GM19397 (cell line): ENCODE data around the gene RASSF8.

Source experiments
- ATAC-seq: cut with Tn5 transposase; IDR thresholded peaks from one replicate; pipeline ENCODE4 v1.9.1; 2021; ENCODE audit warnings: mild to moderate bottlenecking, moderate library complexity; ENCODE audit not compliant: unreplicated experiment

RASSF8 gene

DNA sequence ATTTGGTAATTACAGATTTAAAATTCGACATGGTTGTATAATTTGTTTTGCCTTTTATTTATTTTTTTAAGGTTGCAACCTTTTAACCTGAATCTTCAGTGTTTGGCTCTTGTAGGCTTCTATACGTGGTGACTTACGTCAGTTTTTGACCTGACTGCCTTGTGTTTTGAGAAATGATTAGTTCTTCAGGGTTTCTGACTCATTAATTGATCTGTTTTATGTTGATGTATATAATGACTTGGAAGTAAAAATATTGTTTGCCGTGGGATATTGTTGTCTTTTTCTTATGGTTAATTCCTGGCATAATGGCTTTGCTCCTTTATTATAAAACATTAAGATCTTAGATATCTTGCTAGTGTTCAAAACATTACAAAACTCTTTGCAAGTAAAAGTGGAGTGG, 2.5 kb downstream of the RASSF8 start:
- no peak for ATAC-seq

DNA sequence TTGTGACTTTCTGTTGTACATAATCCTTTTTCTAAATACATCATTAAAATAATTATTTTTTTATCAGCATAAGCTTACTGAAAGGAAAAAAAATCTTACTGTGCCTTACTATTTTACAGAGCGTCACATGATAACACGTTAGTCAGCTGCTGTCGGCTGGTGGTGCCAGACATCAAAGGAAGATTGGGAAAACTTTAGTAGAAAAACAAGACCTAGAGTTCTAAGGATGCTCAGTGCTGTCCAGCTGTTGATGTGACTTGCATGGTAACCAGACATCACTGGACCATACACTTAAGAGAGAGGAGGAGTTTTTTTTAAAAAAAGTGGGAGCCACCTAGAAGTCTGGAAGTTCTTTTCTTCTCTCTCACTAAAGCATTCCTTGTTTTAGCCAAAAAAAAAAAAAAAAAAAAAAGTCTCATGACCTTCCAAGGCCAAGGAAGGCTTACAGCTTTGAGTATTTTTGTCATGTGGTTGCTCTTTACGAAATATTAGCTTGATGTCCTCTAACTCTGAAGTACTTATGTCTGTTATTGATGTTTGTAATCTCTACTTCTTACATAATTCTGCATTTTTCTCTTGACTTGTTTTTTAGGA, 4.5 kb downstream of the RASSF8 start:
- ATAC-seq, result no peak

DNA sequence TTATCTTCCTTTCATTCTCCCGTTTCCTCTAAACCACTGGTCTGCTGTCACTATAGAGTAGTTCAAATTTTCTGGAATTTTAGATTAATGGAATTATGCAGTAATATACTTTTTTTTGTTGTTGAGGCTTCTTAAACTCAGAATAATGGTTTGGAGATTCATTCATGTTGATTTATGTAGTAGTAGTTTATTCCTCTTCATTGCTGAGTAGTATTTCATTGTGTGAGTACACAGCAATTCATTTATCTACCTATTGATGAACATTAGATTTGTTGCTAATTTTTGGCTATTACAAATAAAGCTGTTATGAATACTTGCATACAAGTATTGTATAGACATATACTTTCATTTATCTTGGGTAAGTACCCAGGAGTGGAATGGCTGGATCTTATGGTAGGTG, 7.2 kb downstream of the RASSF8 start:
- no peak for ATAC-seq

DNA sequence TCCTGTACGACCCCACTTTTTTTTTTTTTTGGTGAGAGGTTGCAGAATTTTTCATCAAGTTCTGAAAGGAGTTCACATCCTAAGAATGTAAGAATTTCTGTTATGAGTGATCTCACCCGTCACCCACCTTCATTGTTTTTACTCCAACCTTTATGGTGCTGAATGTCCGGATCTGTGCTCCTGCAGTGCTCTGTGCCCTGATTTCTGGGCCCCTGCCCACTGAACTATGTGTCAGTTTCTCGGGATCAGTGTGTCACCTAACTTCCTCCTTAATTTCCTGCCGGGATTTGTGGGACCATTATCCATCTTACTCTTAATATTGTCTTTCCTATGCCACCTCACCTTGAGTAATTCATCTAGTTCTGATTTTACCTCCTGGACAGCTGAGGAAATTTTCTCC, 11.6 kb downstream of the RASSF8 start:
- ATAC-seq, result no peak

DNA sequence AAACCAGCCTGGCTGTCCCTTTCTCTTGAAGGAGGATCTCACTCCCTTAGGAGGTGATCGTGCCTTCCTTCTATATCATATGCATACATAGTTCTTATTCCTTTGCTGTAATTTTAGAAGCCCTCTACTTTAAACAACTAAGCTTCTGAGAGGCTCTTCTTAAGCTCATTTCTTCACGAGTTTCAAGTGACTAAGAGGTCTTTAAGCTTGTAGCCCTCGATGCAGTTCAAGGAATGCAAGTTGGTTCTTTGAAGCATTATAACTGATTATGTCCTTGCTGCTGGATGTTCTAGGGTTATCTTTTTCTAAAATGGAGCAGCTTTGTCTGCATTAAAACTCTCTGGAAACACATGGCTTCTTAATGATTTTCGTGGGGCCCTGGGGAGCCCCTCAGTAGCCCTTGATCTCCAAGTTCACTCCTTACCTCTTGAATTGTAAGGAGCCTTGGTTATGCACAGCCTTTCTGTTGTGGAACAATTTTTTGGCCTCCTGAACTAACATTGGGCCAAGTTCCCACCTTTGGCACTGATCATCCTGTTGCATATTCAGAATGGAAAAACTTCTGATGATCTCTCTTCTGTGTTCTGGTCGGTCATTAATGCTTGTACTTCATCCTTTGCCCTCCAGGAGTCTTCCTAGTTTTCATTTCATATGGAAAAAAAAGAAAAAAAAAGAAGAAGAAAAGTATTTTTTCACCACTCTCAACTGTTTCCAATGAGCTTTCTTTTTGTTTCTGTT, 12.6 kb downstream of the RASSF8 start:
- no peak for ATAC-seq

DNA sequence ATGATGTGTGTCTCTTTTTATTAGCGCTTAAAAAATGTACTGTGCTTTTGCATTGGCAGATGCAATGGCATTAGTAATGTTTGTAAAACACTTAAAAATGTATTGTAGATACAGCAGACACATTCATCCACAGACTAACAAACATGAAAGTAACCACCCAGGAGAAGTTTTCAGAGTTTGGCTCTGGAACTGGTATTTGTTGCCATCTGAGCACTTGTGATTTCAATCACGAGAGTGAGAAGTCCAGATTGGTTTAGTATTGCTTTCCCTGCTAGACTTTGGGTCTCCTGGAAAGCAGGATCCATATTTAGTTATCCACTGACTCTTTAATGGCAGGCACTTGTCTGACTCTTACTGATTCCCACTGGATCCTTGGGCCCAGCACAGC, 13.2 kb downstream of the RASSF8 start:
- ATAC-seq, result no peak

DNA sequence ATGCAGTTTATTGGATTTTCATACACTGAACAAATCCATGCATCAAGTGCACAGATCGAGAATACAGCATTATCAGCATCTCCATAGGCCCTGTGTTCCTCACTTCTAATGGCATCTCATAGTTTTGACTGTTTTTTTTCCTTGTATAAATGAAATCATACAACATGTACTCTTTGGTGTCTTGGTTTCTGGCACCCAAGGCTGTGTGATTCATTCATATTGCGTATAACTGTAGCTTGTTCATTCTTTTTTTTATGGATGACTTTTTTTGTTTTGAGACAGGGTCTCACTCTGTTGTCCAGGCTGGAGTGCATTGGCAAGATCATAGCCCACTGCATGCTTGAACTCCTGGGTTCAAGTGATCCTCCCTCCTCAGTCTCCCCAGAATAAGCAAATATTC, 14.3 kb downstream of the RASSF8 start:
- ATAC-seq, result no peak

DNA sequence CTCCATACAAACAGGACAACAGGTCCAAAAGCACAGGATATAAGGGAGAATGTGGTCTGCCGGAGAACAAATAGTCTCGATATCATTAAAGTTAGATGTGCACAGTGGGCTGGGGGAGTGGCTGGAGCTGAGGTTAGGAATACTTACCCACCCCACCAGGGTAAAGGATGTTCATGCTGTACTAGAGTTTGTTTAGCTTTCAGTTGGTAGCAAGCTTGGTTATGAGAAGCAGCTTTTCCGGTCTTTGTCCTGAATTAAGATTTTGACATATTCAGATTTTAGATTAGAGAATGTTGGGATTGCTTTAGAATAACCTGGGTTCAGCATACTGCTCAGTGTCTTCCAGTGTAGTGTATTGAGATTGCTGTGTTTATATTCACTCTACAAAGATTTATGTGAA, 16.7 kb downstream of the RASSF8 start:
- no peak for ATAC-seq

DNA sequence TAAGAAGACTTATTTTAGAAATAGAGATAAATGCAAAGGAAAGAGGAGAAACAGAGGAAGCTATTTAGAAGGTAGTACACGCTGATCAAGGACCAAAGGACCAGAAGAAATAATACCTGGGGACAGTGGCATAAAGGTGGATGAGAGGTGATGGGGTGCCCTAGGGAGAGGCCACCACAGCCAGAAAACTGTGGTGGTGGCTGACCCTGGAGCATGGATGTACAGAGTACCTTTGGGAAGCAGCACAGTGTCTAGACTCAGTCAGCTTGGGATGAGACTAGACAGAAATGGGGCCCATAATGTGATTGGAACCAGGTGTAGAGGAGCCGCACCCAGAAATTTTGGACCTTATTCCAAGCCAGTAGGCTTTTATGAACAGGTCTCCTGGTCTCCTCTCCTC, 17.2 kb downstream of the RASSF8 start:
- ATAC-seq, result no peak

DNA sequence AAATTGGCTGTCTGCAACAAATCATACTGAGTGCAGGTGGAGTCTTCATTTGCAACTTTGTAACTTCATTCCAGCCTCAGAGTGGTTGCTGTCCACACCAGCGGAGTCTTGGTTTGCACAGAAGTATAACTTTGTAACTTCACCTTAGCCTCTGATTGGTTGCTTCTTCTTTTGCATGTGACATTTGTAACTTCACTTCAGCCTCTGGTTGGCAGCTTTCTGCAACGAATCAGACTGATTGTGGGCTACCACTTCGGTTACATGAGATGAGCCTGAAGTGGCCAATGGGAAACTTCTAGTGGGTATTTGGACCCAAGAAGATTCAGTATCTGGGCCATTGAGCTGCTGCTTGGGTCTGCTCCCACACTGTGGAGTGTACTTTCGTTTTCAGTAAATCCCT, 17.8 kb downstream of the RASSF8 start:
- no peak for ATAC-seq

DNA sequence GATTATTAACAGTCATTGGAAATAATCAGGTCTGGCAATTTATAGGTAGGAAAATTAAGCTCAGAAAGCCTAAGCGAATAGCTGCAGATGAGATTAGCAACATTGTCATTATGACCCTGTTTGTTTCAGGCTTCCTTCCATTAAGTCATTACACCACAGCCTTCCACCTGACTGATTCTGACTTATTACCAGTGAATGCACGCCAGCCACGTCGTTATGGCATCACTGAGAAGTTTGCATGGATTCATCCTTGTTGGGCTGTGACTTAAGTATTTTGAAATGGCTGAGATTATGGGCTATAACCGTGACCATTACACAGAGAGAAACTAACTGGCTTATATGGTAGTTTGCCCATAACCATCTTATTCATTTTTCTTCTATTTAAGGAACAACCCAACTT, 18.6 kb downstream of the RASSF8 start:
- ATAC-seq, result no peak

DNA sequence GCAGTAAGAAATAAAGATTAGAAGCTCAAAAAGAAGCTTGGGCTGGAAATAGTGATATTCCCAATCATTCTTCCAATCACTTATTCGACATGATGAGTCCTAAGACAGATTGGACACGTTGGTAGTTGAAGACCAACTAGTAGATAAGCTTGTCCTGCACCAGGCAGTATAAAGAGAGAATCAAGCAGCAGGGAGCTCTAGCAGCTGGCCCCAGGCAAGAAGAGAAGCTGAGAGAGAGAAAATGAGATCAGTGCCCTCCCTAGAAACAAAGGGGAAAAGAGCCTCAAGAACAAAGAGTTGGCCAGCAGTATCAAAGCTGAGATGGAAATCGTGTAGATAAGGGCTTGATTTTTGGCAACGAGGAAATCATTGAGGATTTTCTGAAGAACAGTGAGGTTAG, 20.6 kb downstream of the RASSF8 start:
- ATAC-seq, result no peak

DNA sequence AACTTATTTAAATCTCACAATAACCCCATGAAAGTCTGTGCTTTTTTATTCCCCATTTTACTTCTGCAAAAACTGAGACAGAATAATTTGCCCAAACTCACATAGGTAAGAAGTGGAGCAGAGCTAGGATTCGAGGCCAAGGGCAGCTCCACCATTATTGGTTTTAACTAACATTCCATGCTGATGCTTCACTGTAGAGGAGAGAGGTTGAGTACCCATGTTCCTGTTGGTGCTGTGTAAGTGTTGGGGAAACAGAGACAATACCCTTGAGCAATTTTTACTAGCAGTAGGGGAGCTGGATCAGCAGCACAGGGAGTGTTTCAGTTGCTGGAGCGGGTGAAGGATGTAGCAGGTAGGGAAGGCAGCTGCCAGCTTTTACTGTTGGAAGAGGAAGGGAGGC, 21.1 kb downstream of the RASSF8 start:
- no peak for ATAC-seq

DNA sequence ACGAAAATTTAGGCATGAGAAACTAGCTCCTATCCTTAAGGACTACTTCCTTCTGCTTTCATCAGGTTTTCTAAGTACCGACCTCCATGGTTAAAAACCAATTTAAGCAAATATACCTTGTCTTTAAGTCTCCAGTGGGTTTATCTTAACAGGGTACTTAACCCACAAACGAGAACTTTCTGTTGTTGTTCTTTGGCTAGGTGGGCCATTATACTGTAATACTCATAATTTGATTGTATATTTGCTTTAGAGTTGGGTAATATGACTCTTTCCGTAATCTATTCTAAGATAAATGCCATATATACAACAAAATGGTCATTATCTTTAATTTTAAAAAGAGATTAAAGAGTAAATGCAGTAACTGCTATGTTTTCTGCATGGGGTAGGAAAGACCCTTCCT, 21.6 kb downstream of the RASSF8 start:
- no peak for ATAC-seq

DNA sequence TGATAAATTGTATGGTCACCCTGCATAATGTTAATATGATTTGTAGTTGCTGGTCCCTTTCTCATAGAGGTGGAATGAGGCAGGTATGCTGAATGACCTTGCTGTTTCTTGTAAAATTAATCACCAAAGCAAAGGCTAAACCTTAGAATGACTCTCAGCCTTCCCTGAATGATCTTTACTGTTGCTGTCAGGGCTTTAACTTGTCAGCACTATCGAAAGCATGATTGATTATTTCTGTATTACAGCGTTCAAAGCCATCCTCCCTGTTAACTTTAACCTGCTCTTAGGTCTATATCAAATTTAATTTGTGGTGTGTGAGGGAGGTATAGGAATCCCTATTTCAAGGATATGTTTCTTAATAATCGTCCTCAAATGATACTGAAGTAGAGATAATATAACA, 23.1 kb downstream of the RASSF8 start:
- no peak for ATAC-seq

DNA sequence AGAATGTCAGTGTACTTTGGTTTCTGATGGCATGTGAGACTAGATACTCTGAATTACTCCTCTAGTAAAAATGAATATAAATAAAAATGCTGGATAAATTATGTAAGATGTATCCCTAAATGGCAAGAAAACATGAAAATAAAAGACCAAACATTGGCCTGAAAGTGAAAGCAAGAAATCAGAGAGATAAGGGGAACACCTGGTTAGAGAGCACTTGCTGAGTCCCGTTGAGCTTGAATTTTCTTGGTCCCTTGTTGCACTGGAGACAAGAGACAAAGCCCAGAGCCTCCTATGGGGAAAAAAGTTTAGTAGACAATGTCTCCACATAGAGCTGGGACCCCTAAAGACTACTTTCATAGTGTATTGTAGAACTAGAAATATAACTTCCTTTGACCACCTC, 23.9 kb downstream of the RASSF8 start:
- no peak for ATAC-seq

DNA sequence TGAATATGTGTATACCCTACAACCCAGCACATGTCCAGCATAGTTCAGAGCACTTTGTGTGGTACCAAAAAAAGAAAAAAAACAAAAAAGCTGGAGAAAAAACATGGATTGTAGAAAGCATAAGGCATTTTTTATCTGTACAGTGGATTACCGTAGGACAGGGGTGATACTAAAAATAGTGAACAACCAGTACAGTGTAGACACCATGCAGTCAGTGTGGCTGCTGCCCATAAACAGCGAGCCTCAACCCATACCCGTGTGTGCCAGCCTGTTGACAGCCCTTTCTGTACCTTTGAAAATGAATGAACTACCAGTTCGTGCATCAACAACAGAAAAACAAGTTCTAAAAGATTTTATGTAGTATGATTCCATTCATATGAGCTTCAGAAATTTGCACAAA, 25.1 kb downstream of the RASSF8 start:
- no peak for ATAC-seq

DNA sequence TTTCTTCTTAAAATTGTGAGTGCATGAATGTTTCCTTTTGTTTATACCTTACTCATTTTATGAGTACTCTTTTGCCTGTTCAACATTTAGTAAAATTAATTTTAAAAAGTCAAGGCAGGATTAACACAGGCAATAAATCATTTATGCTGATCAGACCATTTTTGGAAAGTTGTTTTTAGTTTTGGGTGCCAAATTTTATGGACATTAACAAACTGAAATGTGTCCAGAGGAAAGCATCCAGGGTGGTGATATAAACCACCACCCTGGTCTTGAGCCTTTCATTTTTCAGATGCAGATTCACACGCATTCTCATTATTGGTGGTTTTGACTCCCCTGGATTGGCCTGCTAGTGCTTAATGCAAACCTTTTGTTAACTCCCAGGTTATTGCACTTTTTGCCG, 26.3 kb downstream of the RASSF8 start:
- no peak for ATAC-seq

DNA sequence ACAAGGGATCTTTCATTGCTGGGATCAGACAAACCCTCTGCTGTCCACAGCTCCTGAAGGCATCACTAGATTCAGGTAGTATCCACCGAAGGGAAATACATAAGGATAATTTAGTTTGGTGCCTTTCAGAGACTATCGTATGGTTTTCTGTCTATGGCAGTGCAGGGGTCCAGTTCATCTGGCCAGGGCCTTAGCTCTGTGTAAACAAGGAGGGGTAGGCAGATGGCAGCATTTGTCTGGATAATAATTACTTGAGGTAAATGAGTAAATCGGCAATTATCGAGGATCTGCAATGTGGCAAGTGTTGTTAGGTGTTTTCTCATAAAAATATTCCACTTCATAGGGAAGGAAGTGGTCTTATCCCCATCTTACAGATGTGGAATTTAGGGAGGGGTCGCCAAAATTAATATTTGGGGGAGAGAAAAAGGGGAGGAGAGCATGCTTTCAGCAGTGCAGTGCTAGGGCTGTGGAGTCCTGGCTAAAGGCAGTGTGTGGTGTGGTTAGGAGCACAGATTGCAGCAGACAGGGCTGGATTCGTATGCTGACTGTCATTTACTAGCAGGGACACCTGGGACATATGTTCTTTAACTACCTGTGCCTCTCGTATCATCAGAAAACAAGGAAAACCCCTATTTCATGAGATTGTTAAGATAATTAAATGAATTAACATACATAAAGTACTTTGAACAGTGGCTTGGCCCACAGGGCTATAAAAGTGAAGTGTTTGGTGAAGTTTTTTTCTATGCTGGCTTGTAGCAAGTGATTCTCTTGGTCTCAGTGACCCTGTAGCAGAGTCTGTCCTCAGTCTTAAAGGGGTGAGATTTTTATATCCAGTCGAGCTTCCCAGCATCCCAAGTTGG, 27.1 kb downstream of the RASSF8 start:
- ATAC-seq, result no peak

DNA sequence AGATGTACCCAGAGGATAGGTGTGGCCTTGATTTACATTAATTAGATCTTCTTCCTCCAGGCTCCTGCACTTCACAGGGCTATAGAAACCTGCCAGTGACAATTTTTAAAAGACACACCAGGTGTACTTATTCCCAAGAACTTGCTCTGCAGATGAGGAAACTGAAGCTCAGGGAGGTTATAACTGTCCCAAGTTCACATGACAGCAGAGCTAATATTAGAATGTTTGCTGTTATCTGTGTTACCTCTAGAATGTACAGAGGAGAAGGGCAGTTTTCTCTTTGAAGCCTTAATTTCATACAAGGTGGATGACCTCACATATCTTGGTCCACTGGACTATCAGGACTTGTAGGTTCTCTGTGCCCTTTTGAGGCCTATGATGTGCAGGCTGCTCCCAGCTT, 27.7 kb downstream of the RASSF8 start:
- ATAC-seq, result no peak

DNA sequence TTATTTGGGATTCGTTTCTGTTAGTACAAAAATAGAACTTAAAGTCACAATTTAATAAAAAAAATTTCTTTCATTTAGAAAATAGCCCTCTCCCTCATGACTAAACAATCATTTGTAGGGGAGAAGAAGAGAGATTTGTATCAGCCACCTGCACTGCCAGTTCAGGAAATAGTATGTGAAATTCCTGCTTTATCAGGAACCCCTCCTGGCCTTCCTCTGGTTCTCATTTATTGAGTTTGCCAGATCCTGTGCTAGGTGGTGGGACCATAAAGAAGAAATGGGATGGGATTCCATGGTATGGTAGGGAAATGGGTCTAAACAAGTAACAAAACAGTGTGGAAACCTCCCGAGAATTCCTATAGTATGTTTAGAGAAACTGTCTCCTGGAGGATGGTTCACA, 30.0 kb downstream of the RASSF8 start:
- no peak for ATAC-seq

DNA sequence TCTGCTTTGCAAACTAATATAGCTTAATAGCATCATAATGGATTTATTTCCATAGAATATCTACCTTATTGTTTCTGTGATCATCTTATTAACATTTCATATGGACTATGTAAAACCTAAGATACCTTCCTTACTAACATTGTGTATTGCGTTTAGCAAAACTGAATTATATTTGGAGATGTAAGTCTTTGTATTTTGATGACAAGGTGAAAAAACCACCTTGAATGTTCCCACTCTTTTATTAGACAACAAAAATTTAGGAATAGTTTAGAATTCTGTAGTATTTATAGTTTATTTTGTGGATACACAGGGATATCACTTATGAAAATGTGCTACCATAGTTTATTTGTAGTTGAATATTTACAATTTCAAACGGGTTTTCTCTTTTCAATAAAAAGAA, 32.0 kb downstream of the RASSF8 start:
- no peak for ATAC-seq
